ENCODE data around the gene HDGF. TPM values are rescaled to one million over a fixed set of nuclear protein-coding genes. Genes with fewer than 3 reads are reported as not detected.

Gene HDGF
- total RNA-seq, 1 donor from 2014 or later = 63.6 TPM

GRCh38 chr1:156748670-156749418, 2.6 kb downstream of the HDGF start:
- FAIRE-seq (no peak), DNase-seq (ENCODE audit: low spot score in 2 of 2) (no peak)

- no peak for DNase-seq (ENCODE audit: low spot score in 2 of 2)
- FAIRE-seq = no peak
These were observed 3.5 kb downstream of the HDGF start for GRCh38 chr1:156747742-156748669.

GRCh38 chr1:156746728-156747631, 4.5 kb downstream of the HDGF start:
- no peak for FAIRE-seq
- DNase-seq (ENCODE audit: low spot score in 2 of 2) = peak; percentile 72 to 77

GRCh38 chr1:156746406-156746727, 5.1 kb downstream of the HDGF start:
- DNase-seq (ENCODE audit: low spot score in 2 of 2) (no peak), FAIRE-seq (no peak)

GRCh38 chr1:156745881-156746280, 5.6 kb downstream of the HDGF start:
- DNase-seq (ENCODE audit: low spot score in 2 of 2) (no peak), FAIRE-seq (no peak)

- DNase-seq (ENCODE audit: low spot score in 2 of 2) (no peak), FAIRE-seq (no peak)
These were observed 6.6 kb downstream of the HDGF start for GRCh38 chr1:156744786-156745419.

DNA sequence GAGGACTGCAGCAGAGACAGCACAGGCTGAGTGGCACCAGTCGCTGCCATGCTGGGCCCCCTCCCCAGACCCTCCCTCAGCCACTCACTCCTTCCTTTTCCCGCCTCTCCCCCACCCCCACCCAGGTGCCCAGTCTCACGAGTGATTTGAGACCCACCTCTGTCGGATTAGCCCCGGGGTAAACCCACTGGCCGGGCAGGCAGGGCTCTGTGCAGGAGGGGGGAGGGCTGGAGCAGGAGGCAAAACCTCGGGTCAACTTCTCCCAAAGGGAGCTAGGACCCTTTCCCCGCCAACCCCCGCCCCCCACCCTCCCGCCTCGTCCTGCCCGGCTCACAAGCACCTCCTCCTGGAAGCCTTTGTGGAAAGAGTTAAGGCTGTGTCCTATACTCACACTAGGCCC, 7.1 kb downstream of the HDGF start:
- FAIRE-seq (no peak), DNase-seq (ENCODE audit: low spot score in 2 of 2) (no peak)

DNA sequence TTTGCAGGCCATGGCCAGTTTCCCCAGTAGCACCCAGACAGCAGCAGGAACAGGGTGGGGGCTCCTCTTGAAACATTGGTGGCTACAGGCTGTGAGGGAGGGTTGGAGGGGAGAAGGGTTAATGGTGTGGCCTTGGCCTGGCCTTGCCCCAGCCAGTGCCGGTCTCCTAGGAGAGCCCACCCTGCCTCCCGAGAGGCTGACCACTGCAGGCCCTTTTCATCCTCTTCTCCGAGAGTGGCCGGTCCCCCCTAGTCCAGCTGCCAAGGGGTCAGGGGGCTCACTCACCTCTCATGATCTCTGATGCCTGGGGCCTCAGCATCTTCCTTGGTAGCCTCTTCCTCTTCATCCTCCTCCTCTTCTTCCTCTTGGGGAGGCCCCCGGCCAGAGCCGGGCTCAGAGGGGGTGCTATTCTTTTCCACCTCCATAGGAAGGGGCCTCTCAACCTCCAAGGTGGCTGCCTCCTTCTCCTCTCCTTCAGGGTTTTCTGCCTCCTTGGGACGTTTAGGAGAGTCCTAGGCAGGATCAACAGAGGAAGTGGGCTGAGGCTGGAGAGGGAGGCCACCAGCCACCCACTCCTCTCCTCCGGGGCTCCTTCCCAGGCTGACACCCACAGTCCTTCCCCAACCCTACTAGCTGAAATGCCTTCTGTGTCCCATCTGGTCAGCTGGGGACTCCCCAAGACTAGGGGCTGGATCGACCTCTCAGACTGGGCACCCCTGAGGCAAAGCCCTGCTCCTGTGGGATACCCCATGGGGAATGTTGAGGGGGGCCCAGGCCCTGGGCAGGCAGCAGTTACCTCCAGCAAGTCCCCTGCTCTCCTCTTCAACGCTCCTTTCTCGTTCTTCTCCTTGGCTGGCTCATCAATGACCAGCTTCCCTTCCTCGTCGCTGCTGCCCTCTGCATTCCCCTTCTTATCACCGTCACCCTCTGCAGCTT, 7.8 kb downstream of the HDGF start:
- FAIRE-seq = no peak
- DNase-seq (ENCODE audit: low spot score in 2 of 2) = no peak

DNA sequence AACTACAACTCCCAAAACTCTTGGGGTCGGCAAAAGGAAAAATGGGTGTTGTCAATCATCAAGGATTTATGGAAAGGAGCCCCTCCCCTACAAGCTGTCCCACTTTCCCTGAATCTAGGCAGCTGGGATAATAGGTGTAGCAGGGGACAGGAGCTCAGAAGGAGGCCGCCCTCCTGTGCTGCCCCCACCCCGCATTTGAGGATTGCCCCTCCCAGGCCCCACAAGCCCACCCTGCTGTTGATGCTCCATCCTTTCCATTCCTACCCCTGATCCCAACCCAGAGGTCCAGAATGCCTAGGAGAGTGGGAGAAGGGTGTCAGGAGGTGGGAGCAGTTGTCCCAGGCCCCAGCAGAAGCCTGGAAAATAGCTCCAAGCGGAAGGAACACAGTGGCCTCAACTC, 8.7 kb downstream of the HDGF start:
- no peak for FAIRE-seq
- no peak for DNase-seq (ENCODE audit: low spot score in 2 of 2)

DNA sequence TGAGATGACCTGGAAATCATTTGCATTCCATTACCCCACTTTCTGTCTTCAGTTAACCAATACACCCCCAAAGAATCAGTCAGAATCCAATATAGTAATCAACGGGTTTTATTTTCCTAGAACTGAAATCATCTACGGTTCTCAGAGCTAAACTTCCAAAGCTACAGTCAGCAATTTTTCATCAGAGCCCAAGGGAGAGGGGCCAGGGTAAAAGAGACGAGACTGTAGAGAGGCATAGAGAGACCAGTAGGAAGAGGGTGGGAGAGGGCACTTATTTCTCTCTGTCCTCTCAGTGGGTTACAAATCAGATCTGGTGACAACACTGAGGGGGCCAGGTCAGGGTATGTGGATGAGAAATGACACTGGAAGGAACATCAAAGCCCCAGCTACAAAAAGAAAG, 9.5 kb downstream of the HDGF start:
- FAIRE-seq (no peak), DNase-seq (ENCODE audit: low spot score in 2 of 2) (no peak)

DNA sequence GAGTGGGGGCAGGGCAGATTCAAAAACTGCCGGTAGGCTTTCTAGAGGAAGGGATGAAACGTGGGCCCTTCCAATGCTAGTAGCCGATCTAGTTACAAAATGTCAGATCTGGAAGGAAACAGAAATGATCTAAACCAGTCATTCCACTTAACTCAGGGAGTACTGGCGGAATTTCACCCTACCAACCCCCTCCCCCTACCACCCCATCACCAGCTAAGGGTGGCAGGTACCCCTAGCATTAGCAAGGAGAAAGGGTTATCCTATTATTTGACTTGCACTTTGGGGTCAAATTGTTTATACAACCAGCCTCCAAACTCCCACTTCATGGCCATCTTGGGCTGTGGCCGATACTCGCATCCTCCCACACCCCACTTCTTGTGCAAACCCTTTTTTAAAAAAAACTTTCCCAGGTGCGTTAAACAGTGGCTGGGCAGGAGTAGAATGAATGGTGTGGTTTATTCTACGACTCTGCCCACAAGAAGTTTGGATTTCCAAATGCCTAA, 9.9 kb downstream of the HDGF start:
- DNase-seq (ENCODE audit: low spot score in 2 of 2) (no peak), FAIRE-seq (no peak)

GRCh38 chr1:156740741-156741480, 10.6 kb downstream of the HDGF start, which contains the start of gene MRPL24:
Gene MRPL24, minus strand, starts transcription at chr1:156741088. Its CDS starts 2,384 bp downstream, at chr1:156738704.
- peak; percentile 92 for FAIRE-seq
- peak; percentile 90 to 94 for DNase-seq (ENCODE audit: low spot score in 2 of 2)

DNA sequence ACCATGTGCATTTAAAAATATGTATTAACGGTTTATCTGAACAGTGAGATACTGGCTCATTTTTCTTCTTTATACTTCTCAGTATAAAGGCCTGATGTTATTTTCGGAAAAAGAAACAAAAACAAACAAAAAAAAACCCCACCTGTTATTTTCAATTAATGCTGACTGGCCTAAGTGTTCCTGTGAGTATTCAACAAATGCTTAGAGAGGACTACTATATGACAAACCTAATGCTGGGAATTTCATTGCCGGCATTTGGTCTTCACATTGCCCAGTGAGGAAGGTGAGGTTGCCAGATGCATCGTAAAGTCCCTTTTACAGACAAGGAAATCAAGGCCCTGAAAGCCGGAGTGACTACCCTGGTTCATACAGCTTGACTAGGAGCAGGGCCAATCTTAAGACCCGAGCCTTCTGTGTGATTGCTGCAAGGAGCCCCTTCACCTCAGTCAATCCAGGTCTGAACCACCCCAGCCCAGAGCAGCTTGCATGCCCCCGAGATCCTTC, 11.2 kb downstream of the HDGF start:
- FAIRE-seq (no peak), DNase-seq (ENCODE audit: low spot score in 2 of 2) (no peak)

- FAIRE-seq = no peak
These were observed 12.6 kb downstream of the HDGF start for GRCh38 chr1:156738916-156739315.

DNA sequence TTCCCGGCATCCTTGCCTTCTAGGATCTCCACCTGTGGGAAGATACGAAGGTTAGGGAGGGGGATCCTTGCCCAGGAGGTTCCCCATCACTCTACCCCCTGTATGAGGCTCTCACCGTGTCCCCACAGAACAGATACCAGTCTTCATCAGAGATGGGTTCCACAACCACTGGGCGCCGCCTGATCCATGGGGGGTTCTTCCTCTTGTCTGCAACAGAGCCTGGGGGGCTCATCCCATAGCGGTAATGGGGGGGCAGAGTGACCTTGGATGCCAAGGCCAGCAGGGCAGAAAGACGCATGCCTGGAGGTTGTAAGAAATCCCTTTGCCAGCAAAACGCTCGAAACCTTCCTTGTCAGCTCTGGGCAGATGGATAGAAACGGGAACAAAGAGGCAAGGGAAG, 13.1 kb downstream of the HDGF start:
- DNase-seq (ENCODE audit: low spot score in 2 of 2) (no peak), FAIRE-seq (no peak)

More at GRCh38 chr1:156738916-156739315, 12.6 kb downstream of the HDGF start:
- DNase-seq (ENCODE audit: low spot score in 2 of 2) = no peak

GRCh38 chr1:156733989-156734584, 17.4 kb downstream of the HDGF start:
- DNase-seq (ENCODE audit: low spot score in 2 of 2) (no peak), FAIRE-seq (no peak)

Measured in frontal cortex (tissue), 4 donors.